Panc1 (cell line): ENCODE measurements around the gene GABRR2.

Experiments used
- POLR2AphosphoS5 ChIP-seq: IDR thresholded peaks from 2 replicates; pipeline ENCODE4 v1.6.1; 2012; ENCODE audit warnings: mild to moderate bottlenecking, low read depth, low read length, moderate library complexity
- SIN3A ChIP-seq: IDR thresholded peaks from 2 replicates; pipeline ENCODE4 v1.6.1; 2012; ENCODE audit warnings: low read depth, mild to moderate bottlenecking, low read length, moderate library complexity, borderline replicate concordance; ENCODE audit not compliant: insufficient read depth
- TCF7L2 ChIP-seq: IDR thresholded peaks from 2 replicates; pipeline ENCODE4 v1.6.1; 2011; ENCODE audit warnings: mild to moderate bottlenecking, low read depth, low read length, inconsistent platforms
- TF ChIP-seq, protein P1 (sequence below): fragments of 450-650 bp; IDR thresholded peaks from 2 replicates; pipeline ENCODE4 v1.5.1; 2017; ENCODE audit warnings: mild to moderate bottlenecking

DNA sequence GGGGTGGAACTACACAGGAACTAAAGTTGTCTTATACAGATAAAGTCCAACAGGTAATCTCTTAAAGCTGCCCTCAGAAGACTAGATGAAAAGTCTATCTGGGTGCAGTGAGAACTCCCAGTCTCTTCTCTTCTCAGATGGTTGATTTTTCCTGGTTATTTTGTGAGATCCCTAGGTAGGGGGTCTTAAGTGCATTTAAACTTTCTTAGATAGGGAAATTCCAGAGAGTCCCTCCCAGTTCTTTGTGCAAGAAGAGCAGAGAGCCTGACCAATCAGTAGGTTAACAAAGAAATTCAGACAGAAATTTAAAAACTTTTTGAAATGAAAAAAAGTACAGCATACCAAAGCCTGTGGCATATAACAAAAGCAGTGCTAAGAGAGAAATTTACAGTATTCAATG is 2.0 kb upstream of the GABRR2 start:
- no peak for TF ChIP-seq POLR2AphosphoS5
- TF ChIP-seq, protein P1, sequence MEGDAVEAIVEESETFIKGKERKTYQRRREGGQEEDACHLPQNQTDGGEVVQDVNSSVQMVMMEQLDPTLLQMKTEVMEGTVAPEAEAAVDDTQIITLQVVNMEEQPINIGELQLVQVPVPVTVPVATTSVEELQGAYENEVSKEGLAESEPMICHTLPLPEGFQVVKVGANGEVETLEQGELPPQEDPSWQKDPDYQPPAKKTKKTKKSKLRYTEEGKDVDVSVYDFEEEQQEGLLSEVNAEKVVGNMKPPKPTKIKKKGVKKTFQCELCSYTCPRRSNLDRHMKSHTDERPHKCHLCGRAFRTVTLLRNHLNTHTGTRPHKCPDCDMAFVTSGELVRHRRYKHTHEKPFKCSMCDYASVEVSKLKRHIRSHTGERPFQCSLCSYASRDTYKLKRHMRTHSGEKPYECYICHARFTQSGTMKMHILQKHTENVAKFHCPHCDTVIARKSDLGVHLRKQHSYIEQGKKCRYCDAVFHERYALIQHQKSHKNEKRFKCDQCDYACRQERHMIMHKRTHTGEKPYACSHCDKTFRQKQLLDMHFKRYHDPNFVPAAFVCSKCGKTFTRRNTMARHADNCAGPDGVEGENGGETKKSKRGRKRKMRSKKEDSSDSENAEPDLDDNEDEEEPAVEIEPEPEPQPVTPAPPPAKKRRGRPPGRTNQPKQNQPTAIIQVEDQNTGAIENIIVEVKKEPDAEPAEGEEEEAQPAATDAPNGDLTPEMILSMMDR, result no peak
- TF ChIP-seq TCF7L2, result no peak
- no peak for TF ChIP-seq SIN3A
